Brain microvascular endothelial cell (primary cell): Measurements from ENCODE around the gene OR6J1.
"Not testable (repeated sequence)": the region's sequence is repeated elsewhere in the genome, so short reads cannot be mapped to it uniquely, and the experiment has no call there.

Experiments used
- DNase-seq: peaks from one replicate; pipeline ENCODE4 v3.0.0-alpha.2; 2020
- H3K27ac ChIP-seq: fragments of 250-450 bp; sonication (Bioruptor Pico); 2 replicates; pipeline ENCODE4 v1.5.1; 2020; ENCODE audit warnings: mild to moderate bottlenecking, moderate library complexity
- H3K27me3 ChIP-seq: fragments of 250-450 bp; sonication (Bioruptor Pico); replicated peaks from 2 replicates; pipeline ENCODE4 v1.5.1; 2020; ENCODE audit warnings: mild to moderate bottlenecking
- H3K36me3 ChIP-seq: fragments of 250-450 bp; sonication (Bioruptor Pico); replicated peaks from 2 replicates; pipeline ENCODE4 v1.5.1; 2020; ENCODE audit warnings: mild to moderate bottlenecking
- H3K4me3 ChIP-seq: 2 replicates; pipeline ENCODE4 v1.5.1; 2011; ENCODE audit warnings: low read depth, mild to moderate bottlenecking, control low read depth, low read length, moderate library complexity
- in situ Hi-C: cut with HindIII; loops from 2 replicates; pipeline ENCODE4 v1.10.0; 2017; ENCODE audit warnings: low sequenced_read_pairs, low pct_ligation_motif_present
- TF ChIP-seq, protein P1 (sequence below): IDR thresholded peaks from 2 replicates; pipeline ENCODE4 v1.5.1; 2011; ENCODE audit warnings: low read depth, mild to moderate bottlenecking, moderate library complexity, low read length, control low read depth, inconsistent platforms; ENCODE audit errors: missing control alignments

OR6J1 gene

DNA sequence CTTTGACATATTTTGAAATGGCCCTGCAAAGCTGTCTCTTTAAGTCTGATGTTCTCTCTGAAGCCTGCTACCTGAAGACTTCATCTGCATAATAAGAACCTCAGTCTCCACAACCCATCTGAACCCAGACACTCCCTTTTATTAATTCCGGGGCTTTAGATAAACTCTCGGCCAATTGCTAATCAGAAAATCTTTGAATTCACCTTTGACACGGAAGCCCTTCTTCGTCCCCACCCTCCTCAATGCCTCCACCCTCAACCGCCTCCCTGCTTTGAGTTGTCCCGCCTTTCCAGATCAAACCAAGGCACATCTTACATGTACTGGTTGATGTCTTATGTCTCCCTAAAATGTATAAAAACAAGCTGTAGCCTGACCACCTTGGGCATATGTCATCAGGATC, 17.6 kb downstream of the OR6J1 start:
- in situ Hi-C loops = no loop called here
- Histone ChIP-seq H3K4me3 (no peak overlapping the region), H3K36me3 (no peaks in the 10 kb centered on the region), H3K27ac (no peak overlapping the region), H3K27me3 (no peaks in the 10 kb centered on the region)
- no peak for DNase-seq
- TF ChIP-seq, protein P1, sequence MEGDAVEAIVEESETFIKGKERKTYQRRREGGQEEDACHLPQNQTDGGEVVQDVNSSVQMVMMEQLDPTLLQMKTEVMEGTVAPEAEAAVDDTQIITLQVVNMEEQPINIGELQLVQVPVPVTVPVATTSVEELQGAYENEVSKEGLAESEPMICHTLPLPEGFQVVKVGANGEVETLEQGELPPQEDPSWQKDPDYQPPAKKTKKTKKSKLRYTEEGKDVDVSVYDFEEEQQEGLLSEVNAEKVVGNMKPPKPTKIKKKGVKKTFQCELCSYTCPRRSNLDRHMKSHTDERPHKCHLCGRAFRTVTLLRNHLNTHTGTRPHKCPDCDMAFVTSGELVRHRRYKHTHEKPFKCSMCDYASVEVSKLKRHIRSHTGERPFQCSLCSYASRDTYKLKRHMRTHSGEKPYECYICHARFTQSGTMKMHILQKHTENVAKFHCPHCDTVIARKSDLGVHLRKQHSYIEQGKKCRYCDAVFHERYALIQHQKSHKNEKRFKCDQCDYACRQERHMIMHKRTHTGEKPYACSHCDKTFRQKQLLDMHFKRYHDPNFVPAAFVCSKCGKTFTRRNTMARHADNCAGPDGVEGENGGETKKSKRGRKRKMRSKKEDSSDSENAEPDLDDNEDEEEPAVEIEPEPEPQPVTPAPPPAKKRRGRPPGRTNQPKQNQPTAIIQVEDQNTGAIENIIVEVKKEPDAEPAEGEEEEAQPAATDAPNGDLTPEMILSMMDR = no peak

GRCh38 chr14:22623047-22623446, 21.1 kb downstream of the OR6J1 start:
- H3K27ac ChIP-seq = no peak overlapping the region
- DNase-seq = no peak
- in situ Hi-C loops = no loop called here

GRCh38 chr14:22622255-22622654, 21.9 kb downstream of the OR6J1 start:
- Histone ChIP-seq H3K27me3 (no peaks in the 10 kb centered on the region), H3K4me3 (no peak overlapping the region), H3K27ac (peak overlapping the region; percentile 66), H3K36me3 (no peaks in the 10 kb centered on the region)
- peak; percentile 71 for DNase-seq
- TF ChIP-seq, protein P1 = no peak
- in situ Hi-C loops = no loop called here

More at GRCh38 chr14:22623047-22623446, 21.1 kb downstream of the OR6J1 start:
- no peak overlapping the region for H3K4me3 ChIP-seq
- H3K36me3 ChIP-seq = no peaks in the 10 kb centered on the region
- TF ChIP-seq, protein P1 = no peak
- no peaks in the 10 kb centered on the region for H3K27me3 ChIP-seq

GRCh38 chr14:22615765-22616164, 28.4 kb downstream of the OR6J1 start:
- H3K4me3 ChIP-seq, DNase-seq, H3K27ac ChIP-seq, H3K27me3 ChIP-seq, in situ Hi-C loops, H3K36me3 ChIP-seq: not testable (repeated sequence)

DNA sequence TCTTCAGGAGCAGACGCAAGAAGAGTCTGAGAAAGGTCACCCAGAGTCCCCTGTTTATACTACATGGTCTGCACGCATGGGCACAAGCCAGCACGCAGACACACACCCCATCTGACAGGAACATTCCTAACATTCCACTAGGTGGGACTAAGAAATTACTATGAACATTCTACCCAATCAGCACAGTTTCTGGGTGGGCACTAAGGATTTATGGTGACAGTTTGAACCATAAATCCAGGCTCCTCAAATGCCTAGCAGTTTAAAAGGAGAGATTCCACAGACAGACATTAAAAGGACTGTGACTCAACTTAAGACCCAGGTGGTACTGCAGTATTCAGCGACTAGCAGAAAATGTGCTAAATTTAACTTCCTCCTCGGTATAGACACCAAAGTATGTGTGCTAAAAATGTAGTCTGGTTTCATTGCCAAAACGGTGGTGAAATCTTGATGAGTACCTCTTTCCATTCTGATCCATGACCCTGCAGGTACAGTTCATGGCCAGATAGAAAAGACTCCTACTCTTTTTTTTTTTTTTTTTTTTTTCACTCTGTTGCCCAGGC, 29.8 kb downstream of the OR6J1 start:
- in situ Hi-C loops = no loop called here
- Histone ChIP-seq H3K36me3 (peaks cover 15% of the 10 kb centered on the region), H3K27me3 (no peaks in the 10 kb centered on the region), H3K27ac (peak overlapping the region; percentile 89), H3K4me3 (no peak overlapping the region)
- TF ChIP-seq, protein P1 = no peak
- peak; percentile 94 for DNase-seq

GRCh38 chr14:22613736-22614239, 30.4 kb downstream of the OR6J1 start:
- in situ Hi-C loops = no loop called here
- H3K4me3 ChIP-seq = no peak overlapping the region
- TF ChIP-seq, protein P1 = no peak
- DNase-seq = no peak
- H3K36me3 ChIP-seq = peaks cover 15% of the 10 kb centered on the region
- H3K27ac ChIP-seq = peak overlapping the region; percentile 89
- no peaks in the 10 kb centered on the region for H3K27me3 ChIP-seq
